GM10266 (cell line): ENCODE results near the gene HYAL4.
"Not testable (repeated sequence)": the region's sequence is repeated elsewhere in the genome, so short reads cannot be mapped to it uniquely, and the experiment has no call there.

Source experiments
- DNase-seq: peaks from one replicate; pipeline ENCODE4 v3.0.0; 2012; ENCODE audit errors: extremely low spot score
- TF ChIP-seq, protein P1 (sequence below): IDR thresholded peaks from 2 replicates; pipeline ENCODE4 v1.5.1; 2012; ENCODE audit warnings: mild to moderate bottlenecking, low read depth; ENCODE audit not compliant: control insufficient read depth, insufficient read depth; ENCODE audit errors: missing control alignments

Gene HYAL4

DNA sequence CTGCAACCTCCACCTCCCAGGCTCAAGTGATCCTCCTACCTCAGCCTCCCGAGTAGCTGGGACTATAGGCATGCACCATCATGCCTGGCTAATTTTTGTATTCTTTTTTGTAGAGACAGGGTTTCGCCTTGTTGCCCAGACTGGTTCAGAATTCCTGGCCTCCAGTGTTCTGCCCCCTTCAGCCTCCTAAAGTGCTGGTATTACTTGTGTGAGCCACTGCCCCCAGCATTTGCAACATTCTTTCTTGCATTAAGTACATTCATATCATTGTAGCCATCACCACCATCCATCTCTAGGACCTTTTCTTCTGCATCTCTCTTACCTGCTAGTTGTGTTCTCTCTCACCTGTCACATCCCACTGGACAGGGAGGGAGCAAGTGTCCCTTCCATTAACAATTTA, 35.5 kb upstream of the HYAL4 start:
- TF ChIP-seq, protein P1, sequence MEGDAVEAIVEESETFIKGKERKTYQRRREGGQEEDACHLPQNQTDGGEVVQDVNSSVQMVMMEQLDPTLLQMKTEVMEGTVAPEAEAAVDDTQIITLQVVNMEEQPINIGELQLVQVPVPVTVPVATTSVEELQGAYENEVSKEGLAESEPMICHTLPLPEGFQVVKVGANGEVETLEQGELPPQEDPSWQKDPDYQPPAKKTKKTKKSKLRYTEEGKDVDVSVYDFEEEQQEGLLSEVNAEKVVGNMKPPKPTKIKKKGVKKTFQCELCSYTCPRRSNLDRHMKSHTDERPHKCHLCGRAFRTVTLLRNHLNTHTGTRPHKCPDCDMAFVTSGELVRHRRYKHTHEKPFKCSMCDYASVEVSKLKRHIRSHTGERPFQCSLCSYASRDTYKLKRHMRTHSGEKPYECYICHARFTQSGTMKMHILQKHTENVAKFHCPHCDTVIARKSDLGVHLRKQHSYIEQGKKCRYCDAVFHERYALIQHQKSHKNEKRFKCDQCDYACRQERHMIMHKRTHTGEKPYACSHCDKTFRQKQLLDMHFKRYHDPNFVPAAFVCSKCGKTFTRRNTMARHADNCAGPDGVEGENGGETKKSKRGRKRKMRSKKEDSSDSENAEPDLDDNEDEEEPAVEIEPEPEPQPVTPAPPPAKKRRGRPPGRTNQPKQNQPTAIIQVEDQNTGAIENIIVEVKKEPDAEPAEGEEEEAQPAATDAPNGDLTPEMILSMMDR = no peak
- no peak for DNase-seq

DNA sequence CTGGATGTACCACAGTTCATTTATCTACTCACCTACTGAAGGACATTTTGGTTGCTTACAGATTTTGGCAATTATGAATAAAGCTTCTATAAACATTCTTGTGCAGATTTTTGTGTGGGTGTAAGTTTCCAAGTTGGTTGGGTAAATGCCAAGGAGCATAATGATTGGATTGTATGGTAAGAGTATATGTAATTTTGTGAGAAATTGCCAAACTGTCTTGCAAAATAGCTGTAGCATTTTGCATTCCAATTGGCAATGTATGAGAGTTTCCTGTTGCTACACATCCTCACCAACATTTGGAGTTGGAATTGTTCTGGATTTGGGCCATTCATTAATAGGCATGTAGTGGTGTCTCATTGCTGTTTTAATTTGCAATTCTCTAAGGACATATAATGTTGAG, 33.9 kb upstream of the HYAL4 start:
- TF ChIP-seq, protein P1 = no peak
- DNase-seq = no peak

- TF ChIP-seq, protein P1 = no peak
Measured at GRCh38 chr7:123816916-123817315, 28.1 kb upstream of the HYAL4 start.

GRCh38 chr7:123819001-123819400, 26.0 kb upstream of the HYAL4 start:
- no peak for DNase-seq
- TF ChIP-seq, protein P1 = no peak

More at GRCh38 chr7:123816916-123817315, 28.1 kb upstream of the HYAL4 start:
- no peak for DNase-seq

- DNase-seq = not testable (repeated sequence)
Measured at GRCh38 chr7:123819795-123820194, 25.2 kb upstream of the HYAL4 start.

GRCh38 chr7:123820864-123821263, 24.1 kb upstream of the HYAL4 start:
- TF ChIP-seq, protein P1 = no peak

DNA sequence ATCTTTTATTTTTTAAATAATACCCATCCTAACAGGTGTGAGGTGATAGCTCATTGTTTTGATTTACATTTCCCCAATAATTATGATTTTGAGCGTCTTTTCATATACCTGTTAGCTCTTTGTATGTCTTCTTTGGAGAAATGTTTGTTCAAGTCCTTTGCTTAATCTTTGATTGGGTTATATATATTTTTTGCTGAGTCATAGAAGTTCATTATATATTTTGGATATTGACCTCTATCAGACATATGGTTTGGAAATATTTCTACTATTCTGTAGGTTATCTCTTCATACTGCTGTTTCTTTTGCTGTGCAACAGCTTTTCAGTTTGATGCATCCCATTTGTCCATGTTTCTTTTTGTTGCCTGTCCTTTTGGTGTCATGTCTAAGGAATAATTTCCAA, 23.6 kb upstream of the HYAL4 start:
- TF ChIP-seq, protein P1 = no peak
- no peak for DNase-seq

More at GRCh38 chr7:123820864-123821263, 24.1 kb upstream of the HYAL4 start:
- no peak for DNase-seq
